ENCODE results near the gene ST14.

DNA sequence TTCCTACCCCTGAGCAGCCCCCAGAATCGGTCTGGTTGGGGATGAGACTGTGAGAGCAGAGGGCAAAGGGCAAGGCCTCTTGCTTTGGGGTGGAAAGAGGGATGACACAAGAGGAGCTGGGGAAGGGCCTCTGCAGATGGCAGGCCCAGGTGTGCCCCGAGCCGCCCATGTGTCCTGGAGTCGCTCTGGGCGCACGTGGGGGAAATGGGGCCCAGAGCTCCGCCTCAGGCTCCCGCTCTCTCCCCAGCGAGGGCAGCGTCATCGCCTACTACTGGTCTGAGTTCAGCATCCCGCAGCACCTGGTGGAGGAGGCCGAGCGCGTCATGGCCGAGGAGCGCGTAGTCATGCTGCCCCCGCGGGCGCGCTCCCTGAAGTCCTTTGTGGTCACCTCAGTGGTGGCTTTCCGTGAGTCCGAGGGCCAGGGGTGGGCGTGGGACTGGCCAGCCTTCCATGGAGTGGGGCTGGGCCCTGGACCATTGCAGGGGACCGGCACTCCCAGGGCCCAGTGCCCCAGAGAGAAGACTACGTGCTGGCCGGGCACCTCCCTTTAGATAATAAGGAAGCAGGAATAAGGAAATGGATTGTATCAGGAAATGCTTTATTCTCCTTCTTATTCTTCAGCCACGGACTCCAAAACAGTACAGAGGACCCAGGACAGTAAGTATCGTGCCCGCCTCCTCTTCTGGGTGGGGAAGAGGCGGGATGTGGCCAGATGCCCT lies 30.1 kb downstream of the ST14 start:
- TF ChIP-seq POLR2A (IDR thresholded peaks at IDR 0.05) (no peak), POLR2AphosphoS5 (IDR thresholded peaks at IDR 0.05) (no peak), EP300 (IDR thresholded peaks at IDR 0.05) (no peak)
- TF ChIP-seq, protein P1, sequence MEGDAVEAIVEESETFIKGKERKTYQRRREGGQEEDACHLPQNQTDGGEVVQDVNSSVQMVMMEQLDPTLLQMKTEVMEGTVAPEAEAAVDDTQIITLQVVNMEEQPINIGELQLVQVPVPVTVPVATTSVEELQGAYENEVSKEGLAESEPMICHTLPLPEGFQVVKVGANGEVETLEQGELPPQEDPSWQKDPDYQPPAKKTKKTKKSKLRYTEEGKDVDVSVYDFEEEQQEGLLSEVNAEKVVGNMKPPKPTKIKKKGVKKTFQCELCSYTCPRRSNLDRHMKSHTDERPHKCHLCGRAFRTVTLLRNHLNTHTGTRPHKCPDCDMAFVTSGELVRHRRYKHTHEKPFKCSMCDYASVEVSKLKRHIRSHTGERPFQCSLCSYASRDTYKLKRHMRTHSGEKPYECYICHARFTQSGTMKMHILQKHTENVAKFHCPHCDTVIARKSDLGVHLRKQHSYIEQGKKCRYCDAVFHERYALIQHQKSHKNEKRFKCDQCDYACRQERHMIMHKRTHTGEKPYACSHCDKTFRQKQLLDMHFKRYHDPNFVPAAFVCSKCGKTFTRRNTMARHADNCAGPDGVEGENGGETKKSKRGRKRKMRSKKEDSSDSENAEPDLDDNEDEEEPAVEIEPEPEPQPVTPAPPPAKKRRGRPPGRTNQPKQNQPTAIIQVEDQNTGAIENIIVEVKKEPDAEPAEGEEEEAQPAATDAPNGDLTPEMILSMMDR (IDR thresholded peaks at IDR 0.05): no peak
